Keratinocyte (primary cell): ENCODE measurements around the gene WDR47.

Source experiments
- CTCF ChIP-seq, 3 experiments: IDR thresholded peaks in 1 of 3; conservative IDR thresholded peaks in 1 of 3; optimal IDR thresholded peaks in 1 of 3; 2 replicates in 2 of 3; 3 replicates in 1 of 3; pipeline versions ENCODE3 to v1.5.1; 2011; ENCODE audit warnings: low read length in 3 of 3, mild to moderate bottlenecking in 3 of 3, moderate library complexity in 2 of 3, control low read depth in 1 of 3, inconsistent platforms in 1 of 3; ENCODE audit not compliant: insufficient read depth in 2 of 3; ENCODE audit errors: extremely low read depth in 1 of 3
- EZH2 ChIP-seq: IDR thresholded peaks from one replicate; pipeline ENCODE4 v1.6.1; 2012; ENCODE audit warnings: inconsistent platforms, mild to moderate bottlenecking, low read length, moderate library complexity

- TF ChIP-seq CTCF (optimal IDR thresholded peaks at IDR 0.05 in 1 of 3, IDR thresholded peaks at IDR 0.05 in 1 of 3, conservative IDR thresholded peaks at IDR 0.05 in 1 of 3; ENCODE audit: extremely low read depth in 1 of 3, insufficient read depth in 2 of 3, low read length in 3 of 3) (no peak), EZH2 (no peak)
Measured at GRCh38 chr1:109083501-109083900, 41.6 kb upstream of the WDR47 start.
